Urinary bladder (tissue), 4 donors: ENCODE data around the gene ABCB4. TPM values are rescaled to one million over a fixed set of nuclear protein-coding genes. Genes with fewer than 3 reads are reported as not detected.
"Not testable (repeated sequence)": the region's sequence is repeated elsewhere in the genome, so short reads cannot be mapped to it uniquely, and the experiment has no call there.

Experiments
- DNase-seq: peaks from one replicate; pipeline ENCODE4 v3.0.0-alpha.2; 2015; ENCODE audit errors: extremely low spot score
- H3K27ac ChIP-seq: one replicate; pipeline ENCODE4 v1.5.1; 2013; ENCODE audit warnings: low read depth, mild to moderate bottlenecking, moderate library complexity
- H3K36me3 ChIP-seq: one replicate; pipeline ENCODE4 v1.6.1; 2013; ENCODE audit warnings: mild to moderate bottlenecking, moderate library complexity; ENCODE audit not compliant: insufficient read depth
- H3K4me1 ChIP-seq: one replicate; pipeline ENCODE4 v1.6.1; 2013; ENCODE audit warnings: mild to moderate bottlenecking, moderate library complexity; ENCODE audit not compliant: insufficient read depth
- H3K4me3 ChIP-seq: one replicate; pipeline ENCODE4 v1.5.1; 2013; ENCODE audit warnings: low read depth, low read length
- WGBS: extraction: QIAGEN DNeasy Blood & Tissue Kit; methylation state at CpG from one replicate; pipeline ENCODE4 v1.1.7; 2013; 5-methylcytosine and 5-hydroxymethylcytosine counted together
- polyA plus RNA-seq: library from polyadenylated mRNA; stranded (reverse); fragments of 200-250 nt; gene quantifications from one replicate; pipeline ENCODE4 v1.2.3, GENCODE V29; 2013
- total RNA-seq: library from RNA; depleted of rRNA; stranded (reverse); fragments of >200 nt; gene quantifications from one replicate; pipeline ENCODE4 v1.2.3, GENCODE V29; 2014
- donor health status: healthy with polysubstance abuse.
- donor health status: healthy.

ABCB4 gene
- total and polyA plus RNA-seq, 2 donors = 0.53 to 1.2 TPM

- H3K27ac ChIP-seq = no peak overlapping the region
- no peaks in the 10 kb centered on the region for H3K4me1 ChIP-seq
- 75% methylated on average over 1 of the region's 1 CpG for WGBS
- no peaks in the 10 kb centered on the region for H3K36me3 ChIP-seq
- H3K4me3 ChIP-seq = no peak overlapping the region
- no peak for DNase-seq
These were observed 23.4 kb upstream of the ABCB4 start for GRCh38 chr7:87498893-87499292.

GRCh38 chr7:87497482-87497881 lies 22.0 kb upstream of the ABCB4 start:
- no peak overlapping the region for H3K4me3 ChIP-seq
- no peaks in the 10 kb centered on the region for H3K36me3 ChIP-seq
- no peaks in the 10 kb centered on the region for H3K4me1 ChIP-seq
- 77% methylated on average over 3 of the region's 3 CpGs for WGBS
- no peak for DNase-seq
- H3K27ac ChIP-seq = no peak overlapping the region

- no peak overlapping the region for H3K27ac ChIP-seq
- no peaks in the 10 kb centered on the region for H3K4me1 ChIP-seq
- WGBS = 78% methylated on average over 5 of the region's 5 CpGs
- DNase-seq = no peak
- no peaks in the 10 kb centered on the region for H3K36me3 ChIP-seq
- H3K4me3 ChIP-seq = no peak overlapping the region
These were observed 19.9 kb upstream of the ABCB4 start for GRCh38 chr7:87495366-87495765.

GRCh38 chr7:87494454-87494853 lies 19.0 kb upstream of the ABCB4 start:
- no peak overlapping the region for H3K4me3 ChIP-seq
- WGBS = 99% methylated on average over 1 of the region's 1 CpG
- no peaks in the 10 kb centered on the region for H3K4me1 ChIP-seq
- no peaks in the 10 kb centered on the region for H3K36me3 ChIP-seq
- no peak for DNase-seq
- H3K27ac ChIP-seq = no peak overlapping the region

- 86% methylated on average over 2 of the region's 2 CpGs for WGBS
- no peak for DNase-seq
- H3K4me1 ChIP-seq = no peaks in the 10 kb centered on the region
- H3K27ac ChIP-seq = no peak overlapping the region
- H3K4me3 ChIP-seq = no peak overlapping the region
- H3K36me3 ChIP-seq = no peaks in the 10 kb centered on the region
These were observed 7.7 kb upstream of the ABCB4 start for GRCh38 chr7:87483131-87483530.

- no peaks in the 10 kb centered on the region for H3K36me3 ChIP-seq
- DNase-seq = no peak
- 63% methylated on average over 3 of the region's 3 CpGs for WGBS
- no peak overlapping the region for H3K27ac ChIP-seq
- no peaks in the 10 kb centered on the region for H3K4me1 ChIP-seq
- H3K4me3 ChIP-seq = no peak overlapping the region
These were observed 6.6 kb upstream of the ABCB4 start for GRCh38 chr7:87482115-87482514.

- Histone ChIP-seq H3K4me1 (no peaks in the 10 kb centered on the region), H3K27ac (no peak overlapping the region), H3K36me3 (no peaks in the 10 kb centered on the region), H3K4me3 (no peak overlapping the region)
- WGBS = 96% methylated on average over 2 of the region's 2 CpGs
- DNase-seq = no peak
These were observed 4.9 kb upstream of the ABCB4 start for GRCh38 chr7:87480386-87480785.

GRCh38 chr7:87479951-87480350 lies 4.5 kb upstream of the ABCB4 start:
- Histone ChIP-seq H3K4me1 (no peaks in the 10 kb centered on the region), H3K36me3 (no peaks in the 10 kb centered on the region), H3K4me3 (no peak overlapping the region), H3K27ac (no peak overlapping the region)
- WGBS = 71% methylated on average over 2 of the region's 2 CpGs
- no peak for DNase-seq

GRCh38 chr7:87476179-87476557 lies 688 bp upstream of the ABCB4 start:
- Histone ChIP-seq H3K4me1 (no peaks in the 10 kb centered on the region), H3K4me3 (no peak overlapping the region), H3K27ac (no peak overlapping the region), H3K36me3 (no peaks in the 10 kb centered on the region)
- DNase-seq = no peak
- 48% methylated on average over 8 of the region's 8 CpGs for WGBS

- WGBS = 11% methylated on average over 14 of the region's 14 CpGs
- Histone ChIP-seq H3K4me3 (peak overlapping the region; percentile 41), H3K36me3 (no peaks in the 10 kb centered on the region), H3K27ac (no peak overlapping the region), H3K4me1 (no peaks in the 10 kb centered on the region)
- DNase-seq = no peak
These were observed 734 bp downstream of the ABCB4 start for GRCh38 chr7:87474533-87475358.

GRCh38 chr7:87473986-87474385 lies 1.5 kb downstream of the ABCB4 start:
- DNase-seq = no peak
- H3K4me1 ChIP-seq = no peaks in the 10 kb centered on the region
- H3K36me3 ChIP-seq = no peaks in the 10 kb centered on the region
- H3K27ac ChIP-seq = no peak overlapping the region
- no peak overlapping the region for H3K4me3 ChIP-seq
- WGBS = 25% methylated on average over 2 of the region's 2 CpGs

GRCh38 chr7:87473192-87473591 lies 2.3 kb downstream of the ABCB4 start:
- WGBS = 79% methylated on average over 2 of the region's 2 CpGs
- no peak overlapping the region for H3K4me3 ChIP-seq
- no peaks in the 10 kb centered on the region for H3K4me1 ChIP-seq
- no peak for DNase-seq
- H3K27ac ChIP-seq = no peak overlapping the region
- no peaks in the 10 kb centered on the region for H3K36me3 ChIP-seq

- no peak overlapping the region for H3K4me3 ChIP-seq
- DNase-seq = no peak
- H3K27ac ChIP-seq = no peak overlapping the region
- 85% methylated on average over 2 of the region's 2 CpGs for WGBS
- no peaks in the 10 kb centered on the region for H3K36me3 ChIP-seq
- no peaks in the 10 kb centered on the region for H3K4me1 ChIP-seq
These were observed 4.0 kb downstream of the ABCB4 start for GRCh38 chr7:87471473-87471872.

- H3K27ac ChIP-seq, H3K36me3 ChIP-seq, H3K4me1 ChIP-seq, H3K4me3 ChIP-seq, DNase-seq: not testable (repeated sequence)
These were observed 6.3 kb downstream of the ABCB4 start for GRCh38 chr7:87469204-87469603.

GRCh38 chr7:87465534-87465880 lies 10.0 kb downstream of the ABCB4 start:
- H3K36me3 ChIP-seq, H3K4me3 ChIP-seq, H3K27ac ChIP-seq, DNase-seq, H3K4me1 ChIP-seq: not testable (repeated sequence)
- 84% methylated on average over 7 of the region's 7 CpGs for WGBS
